AG09319 (cell line): ENCODE results near the gene AVEN.
"Not testable (repeated sequence)": the region's sequence is repeated elsewhere in the genome, so short reads cannot be mapped to it uniquely, and the experiment has no call there.

Experiments used
- DNase-seq: peaks from one replicate; pipeline ENCODE4 v3.0.0-alpha.2; 2010; ENCODE audit warnings: low read depth; ENCODE audit errors: extremely low read depth
- CTCF ChIP-seq: IDR thresholded peaks from 2 replicates; pipeline ENCODE4 v1.5.1; 2011; ENCODE audit warnings: low read depth, mild to moderate bottlenecking, inconsistent platforms, low read length, moderate library complexity

The AVEN gene

GRCh38 chr15:34006381-34006780 lies 32.6 kb downstream of the AVEN start:
- no peak for TF ChIP-seq CTCF
- no peak for DNase-seq

- no peak for TF ChIP-seq CTCF
- no peak for DNase-seq
Observed at GRCh38 chr15:34001536-34001935, 37.5 kb downstream of the AVEN start.

- not testable (repeated sequence) for DNase-seq
Observed at GRCh38 chr15:33995666-33996065, 43.3 kb downstream of the AVEN start.

- peak; percentile 38 for TF ChIP-seq CTCF
- DNase-seq = no peak
Observed at GRCh38 chr15:33994005-33994615, 44.9 kb downstream of the AVEN start.

GRCh38 chr15:33988384-33988783 lies 50.6 kb downstream of the AVEN start:
- TF ChIP-seq CTCF = no peak
- DNase-seq = no peak

- no peak for TF ChIP-seq CTCF
- DNase-seq = no peak
Observed at GRCh38 chr15:33987444-33987843, 51.6 kb downstream of the AVEN start.

GRCh38 chr15:33985751-33986150 lies 53.3 kb downstream of the AVEN start:
- no peak for TF ChIP-seq CTCF
- DNase-seq = no peak

GRCh38 chr15:33985287-33985686 lies 53.7 kb downstream of the AVEN start:
- no peak for TF ChIP-seq CTCF

More at GRCh38 chr15:33985287-33985686, 53.7 kb downstream of the AVEN start:
- DNase-seq = peak; percentile 19
